GM23338 (cell line): Measurements from ENCODE around the gene SMYD3. TPM values are rescaled to one million over a fixed set of nuclear protein-coding genes. Genes with fewer than 3 reads are reported as not detected.

ENCODE experiments used
- ATAC-seq: fragments of 200-7000 bp; cut with Tn5 transposase; 3 replicates; pipeline ENCODE4 v1.9.1; 2020
- DNase-seq: peaks from one replicate; pipeline ENCODE4 v3.0.0-alpha.2; 2015; ENCODE audit warnings: low spot score
- H2AFZ ChIP-seq: fragments of 200-600 bp; sonication (generic); 2 replicates; pipeline ENCODE4 v1.8.0; 2016; ENCODE audit warnings: antibody characterized with exemption, mild to moderate bottlenecking, moderate library complexity
- H3F3A ChIP-seq: fragments of 200-600 bp; sonication (generic); replicated peaks from 2 replicates; pipeline ENCODE4 v1.8.0; 2017; ENCODE audit warnings: antibody characterized with exemption, mixed run types, low read depth
- H3K27ac ChIP-seq: fragments of 200-600 bp; sonication (generic); 2 replicates; pipeline ENCODE4 v1.6.1; 2016; ENCODE audit warnings: low read depth
- H3K27me3 ChIP-seq: fragments of 200-600 bp; sonication (generic); 2 replicates; pipeline ENCODE4 v1.8.0; 2016; ENCODE audit warnings: mild to moderate bottlenecking, mixed run types, moderate library complexity; ENCODE audit not compliant: insufficient read depth
- H3K36me3 ChIP-seq: fragments of 200-600 bp; sonication (generic); 2 replicates; pipeline ENCODE4 v1.8.0; 2016; ENCODE audit warnings: mild to moderate bottlenecking; ENCODE audit not compliant: insufficient read depth
- H3K4me1 ChIP-seq: fragments of 200-600 bp; sonication (generic); 2 replicates; pipeline ENCODE4 v1.8.0; 2016; ENCODE audit warnings: mild to moderate bottlenecking, moderate library complexity; ENCODE audit not compliant: insufficient read depth
- H3K4me2 ChIP-seq: fragments of 200-600 bp; sonication (generic); 2 replicates; pipeline ENCODE4 v1.7.1; 2017; ENCODE audit warnings: mixed run types
- H3K4me3 ChIP-seq: fragments of 200-600 bp; sonication (generic); 2 replicates; pipeline ENCODE4 v1.6.1; 2016; ENCODE audit warnings: mixed run types
- H3K79me2 ChIP-seq: fragments of 200-600 bp; sonication (generic); replicated peaks from 2 replicates; pipeline ENCODE4 v1.8.0; 2017; ENCODE audit warnings: mild to moderate bottlenecking; ENCODE audit not compliant: insufficient read depth
- H3K9me2 ChIP-seq: fragments of 200-600 bp; sonication (generic); 2 replicates; pipeline ENCODE4 v1.8.0; 2017; ENCODE audit not compliant: insufficient read depth
- H4K20me1 ChIP-seq: fragments of 200-600 bp; sonication (generic); replicated peaks from 2 replicates; pipeline ENCODE4 v1.8.0; 2017; ENCODE audit warnings: mild to moderate bottlenecking; ENCODE audit not compliant: insufficient read depth
- H3K27ac Mint-ChIP-seq: 2 replicates; pipeline ENCODE4 v1.8.0; 2020; ENCODE audit warnings: inconsistent platforms, mild to moderate bottlenecking, moderate library complexity, mixed read lengths
- H3K27me3 Mint-ChIP-seq: 3 replicates; pipeline ENCODE4 v1.8.0; 2022; ENCODE audit warnings: low read depth, mild to moderate bottlenecking, moderate library complexity, mixed read lengths, inconsistent platforms; ENCODE audit not compliant: insufficient read depth, poor library complexity
- H3K36me3 Mint-ChIP-seq: 3 replicates; pipeline ENCODE4 v1.8.0; 2021; ENCODE audit warnings: low read depth, mild to moderate bottlenecking, inconsistent platforms, moderate library complexity, mixed read lengths
- H3K4me1 Mint-ChIP-seq: 3 replicates; pipeline ENCODE4 v1.8.0; 2020; ENCODE audit warnings: mild to moderate bottlenecking, inconsistent platforms, mixed read lengths
- H3K4me3 Mint-ChIP-seq: 3 replicates; pipeline ENCODE4 v1.8.0; 2021; ENCODE audit warnings: moderate library complexity, mild to moderate bottlenecking, inconsistent platforms, mixed read lengths
- H3K9me3 Mint-ChIP-seq: 3 replicates; pipeline ENCODE4 v1.8.0; 2020; ENCODE audit warnings: moderate library complexity, mild to moderate bottlenecking, inconsistent platforms, mixed read lengths
- CREB1 ChIP-seq: fragments of 250-450 bp; sonication (Bioruptor Pico); IDR thresholded peaks from 2 replicates; pipeline ENCODE4 v1.5.0; 2020; ENCODE audit warnings: low read depth, mild to moderate bottlenecking, moderate library complexity
- EZH2 ChIP-seq: fragments of 200-600 bp; sonication (generic); IDR thresholded peaks from one replicate; pipeline ENCODE4 v1.8.0; 2017; ENCODE audit warnings: antibody characterized with exemption, mild to moderate bottlenecking, low read depth; ENCODE audit not compliant: unreplicated experiment
- EZH2phosphoT487 ChIP-seq: fragments of 200-600 bp; sonication (generic); IDR thresholded peaks from one replicate; pipeline ENCODE4 v1.8.1; 2018; ENCODE audit warnings: antibody characterized with exemption; ENCODE audit not compliant: unreplicated experiment
- JUNB ChIP-seq: IDR thresholded peaks from one replicate; pipeline ENCODE4 v1.6.1; 2016; ENCODE audit warnings: antibody characterized with exemption; ENCODE audit not compliant: unreplicated experiment
- NANOG ChIP-seq: IDR thresholded peaks from 2 replicates; pipeline ENCODE4 v1.6.1; 2016; ENCODE audit warnings: antibody characterized with exemption, borderline replicate concordance
- POLR2AphosphoS5 ChIP-seq: IDR thresholded peaks from 2 replicates; pipeline ENCODE4 v1.6.1; 2016; ENCODE audit warnings: antibody characterized with exemption, low read depth
- STAT1 ChIP-seq: IDR thresholded peaks from one replicate; pipeline ENCODE4 v1.6.1; 2016; ENCODE audit warnings: antibody characterized with exemption; ENCODE audit not compliant: unreplicated experiment
- ZNF114 ChIP-seq: fragments of 250-450 bp; sonication (Bioruptor Pico); IDR thresholded peaks from 2 replicates; pipeline ENCODE4 v1.5.0; 2020; ENCODE audit warnings: mild to moderate bottlenecking, moderate library complexity
- ZNF331 ChIP-seq: fragments of 250-450 bp; sonication (Bioruptor Pico); IDR thresholded peaks from 2 replicates; pipeline ENCODE4 v1.5.0; 2020; ENCODE audit warnings: low read depth, mild to moderate bottlenecking, moderate library complexity
- polyA plus RNA-seq: library from polyadenylated mRNA; unstranded; fragments of >200 nt; fragmentation: Nextera tagmentation; extraction: Ambion mirVana; gene quantifications from 2 replicates; pipeline ENCODE4 v1.2.1, GENCODE V29; 2016
- total RNA-seq: library from RNA; depleted of rRNA; stranded (reverse); fragments of >200 nt; shearing (Covaris generic); gene quantifications from 2 replicates; pipeline ENCODE4 v1.2.3, GENCODE V29; 2014
- TF ChIP-seq, protein P1 (sequence below): fragments of 250-450 bp; sonication (Bioruptor Pico); IDR thresholded peaks from 2 replicates; pipeline ENCODE4 v1.5.0; 2020; ENCODE audit warnings: mild to moderate bottlenecking, moderate library complexity
- TF ChIP-seq, protein P2 (sequence below), 2 experiments: fragments of 200-600 bp in 1 of 2; sonication (generic) in 1 of 2; conservative IDR thresholded peaks; 2 replicates each; pipeline versions ENCODE4 v1.5.1 to v1.6.1; 2016 to 2017; ENCODE audit warnings: antibody characterized with exemption in 2 of 2, low read depth in 2 of 2, mild to moderate bottlenecking in 2 of 2, moderate library complexity in 1 of 2
- TF ChIP-seq, protein P3 (sequence below): IDR thresholded peaks from one replicate; pipeline ENCODE4 v1.6.1; 2018; ENCODE audit warnings: antibody characterized with exemption; ENCODE audit not compliant: unreplicated experiment
- TF ChIP-seq, protein P4 (sequence below): IDR thresholded peaks from 2 replicates; pipeline ENCODE4 v1.6.1; 2016; ENCODE audit warnings: antibody characterized with exemption

SMYD3 gene
- total and polyA plus RNA-seq, 2 experiments from 2014 or later = 31.8 to 34.4 TPM

DNA sequence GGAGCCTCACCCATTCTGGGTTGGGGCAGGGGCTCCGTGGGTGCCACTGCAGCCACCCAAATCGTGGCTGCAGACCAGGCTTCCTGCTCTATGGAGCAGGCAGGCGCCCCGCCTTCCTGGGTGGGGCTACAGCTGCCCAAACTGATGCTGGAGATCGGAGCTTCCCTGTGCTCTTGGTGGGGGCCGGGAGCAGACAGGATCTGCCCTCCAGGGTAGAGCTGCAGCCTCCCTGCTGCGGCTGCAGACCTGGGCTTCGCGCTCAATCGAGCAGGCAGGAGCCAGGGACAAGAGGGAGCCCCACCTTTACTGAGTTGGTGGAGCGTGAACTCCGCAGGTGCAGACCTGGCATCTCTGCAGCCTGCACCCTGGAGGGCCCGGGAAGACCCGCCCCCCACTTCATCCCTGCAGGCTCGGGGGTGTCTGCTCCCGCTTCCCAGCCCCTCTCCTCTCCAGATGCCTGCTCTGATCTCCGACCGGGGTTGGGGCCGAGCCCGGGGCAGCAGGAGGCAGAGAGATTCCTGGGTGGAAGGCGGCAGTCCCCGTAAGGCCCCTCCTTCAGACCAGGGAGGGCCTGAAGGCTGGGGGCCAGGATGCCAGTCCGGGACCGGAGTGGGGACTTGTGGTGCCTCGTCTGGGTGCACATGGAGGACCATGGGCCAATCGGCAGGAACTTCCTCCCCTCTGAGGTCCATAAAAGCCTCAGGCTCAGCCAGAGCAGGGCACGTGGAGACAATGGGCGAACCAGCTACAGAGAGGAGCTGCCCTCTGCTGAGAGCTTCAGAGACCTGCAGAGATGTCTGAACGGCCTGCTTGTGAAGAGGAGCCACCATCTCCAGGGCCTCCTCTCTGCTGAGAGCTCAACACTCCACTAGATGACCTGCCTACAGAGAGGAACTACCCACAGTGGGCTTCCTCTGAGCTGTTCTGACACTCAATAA lies 359.3 kb downstream of the SMYD3 start:
- Histone ChIP-seq H3K4me2 (no peak overlapping the region), H2AFZ (no peak overlapping the region), H4K20me1 (no peaks in the 10 kb centered on the region), H3K79me2 (no peaks in the 10 kb centered on the region), H3K36me3 (no peaks in the 10 kb centered on the region), H3F3A (no peaks in the 10 kb centered on the region), H3K9me2 (no peaks in the 10 kb centered on the region), H3K27ac (no peak overlapping the region), H3K27me3 (no peaks in the 10 kb centered on the region), H3K4me3 (no peak overlapping the region), H3K4me1 (no peaks in the 10 kb centered on the region)
- Mint-ChIP-seq H3K36me3 (peaks cover 17% of the 10 kb centered on the region), H3K4me3 (no peak overlapping the region), H3K4me1 (peaks cover 5% of the 10 kb centered on the region; the same call in 1 of the 3 replicates), H3K27me3 (no peaks in the 10 kb centered on the region), H3K27ac (no peak overlapping the region), H3K9me3 (peaks cover 23% of the 10 kb centered on the region)
- ATAC-seq = no peak
- TF ChIP-seq STAT1 (no peak), EZH2 (no peak), ZNF114 (CRISPR knock-in tag) (no peak), JUNB (no peak), ZNF331 (CRISPR knock-in tag) (no peak), NANOG (no peak), EZH2phosphoT487 (no peak), POLR2AphosphoS5 (no peak), CREB1 (CRISPR knock-in tag) (no peak)
- TF ChIP-seq, protein P1, sequence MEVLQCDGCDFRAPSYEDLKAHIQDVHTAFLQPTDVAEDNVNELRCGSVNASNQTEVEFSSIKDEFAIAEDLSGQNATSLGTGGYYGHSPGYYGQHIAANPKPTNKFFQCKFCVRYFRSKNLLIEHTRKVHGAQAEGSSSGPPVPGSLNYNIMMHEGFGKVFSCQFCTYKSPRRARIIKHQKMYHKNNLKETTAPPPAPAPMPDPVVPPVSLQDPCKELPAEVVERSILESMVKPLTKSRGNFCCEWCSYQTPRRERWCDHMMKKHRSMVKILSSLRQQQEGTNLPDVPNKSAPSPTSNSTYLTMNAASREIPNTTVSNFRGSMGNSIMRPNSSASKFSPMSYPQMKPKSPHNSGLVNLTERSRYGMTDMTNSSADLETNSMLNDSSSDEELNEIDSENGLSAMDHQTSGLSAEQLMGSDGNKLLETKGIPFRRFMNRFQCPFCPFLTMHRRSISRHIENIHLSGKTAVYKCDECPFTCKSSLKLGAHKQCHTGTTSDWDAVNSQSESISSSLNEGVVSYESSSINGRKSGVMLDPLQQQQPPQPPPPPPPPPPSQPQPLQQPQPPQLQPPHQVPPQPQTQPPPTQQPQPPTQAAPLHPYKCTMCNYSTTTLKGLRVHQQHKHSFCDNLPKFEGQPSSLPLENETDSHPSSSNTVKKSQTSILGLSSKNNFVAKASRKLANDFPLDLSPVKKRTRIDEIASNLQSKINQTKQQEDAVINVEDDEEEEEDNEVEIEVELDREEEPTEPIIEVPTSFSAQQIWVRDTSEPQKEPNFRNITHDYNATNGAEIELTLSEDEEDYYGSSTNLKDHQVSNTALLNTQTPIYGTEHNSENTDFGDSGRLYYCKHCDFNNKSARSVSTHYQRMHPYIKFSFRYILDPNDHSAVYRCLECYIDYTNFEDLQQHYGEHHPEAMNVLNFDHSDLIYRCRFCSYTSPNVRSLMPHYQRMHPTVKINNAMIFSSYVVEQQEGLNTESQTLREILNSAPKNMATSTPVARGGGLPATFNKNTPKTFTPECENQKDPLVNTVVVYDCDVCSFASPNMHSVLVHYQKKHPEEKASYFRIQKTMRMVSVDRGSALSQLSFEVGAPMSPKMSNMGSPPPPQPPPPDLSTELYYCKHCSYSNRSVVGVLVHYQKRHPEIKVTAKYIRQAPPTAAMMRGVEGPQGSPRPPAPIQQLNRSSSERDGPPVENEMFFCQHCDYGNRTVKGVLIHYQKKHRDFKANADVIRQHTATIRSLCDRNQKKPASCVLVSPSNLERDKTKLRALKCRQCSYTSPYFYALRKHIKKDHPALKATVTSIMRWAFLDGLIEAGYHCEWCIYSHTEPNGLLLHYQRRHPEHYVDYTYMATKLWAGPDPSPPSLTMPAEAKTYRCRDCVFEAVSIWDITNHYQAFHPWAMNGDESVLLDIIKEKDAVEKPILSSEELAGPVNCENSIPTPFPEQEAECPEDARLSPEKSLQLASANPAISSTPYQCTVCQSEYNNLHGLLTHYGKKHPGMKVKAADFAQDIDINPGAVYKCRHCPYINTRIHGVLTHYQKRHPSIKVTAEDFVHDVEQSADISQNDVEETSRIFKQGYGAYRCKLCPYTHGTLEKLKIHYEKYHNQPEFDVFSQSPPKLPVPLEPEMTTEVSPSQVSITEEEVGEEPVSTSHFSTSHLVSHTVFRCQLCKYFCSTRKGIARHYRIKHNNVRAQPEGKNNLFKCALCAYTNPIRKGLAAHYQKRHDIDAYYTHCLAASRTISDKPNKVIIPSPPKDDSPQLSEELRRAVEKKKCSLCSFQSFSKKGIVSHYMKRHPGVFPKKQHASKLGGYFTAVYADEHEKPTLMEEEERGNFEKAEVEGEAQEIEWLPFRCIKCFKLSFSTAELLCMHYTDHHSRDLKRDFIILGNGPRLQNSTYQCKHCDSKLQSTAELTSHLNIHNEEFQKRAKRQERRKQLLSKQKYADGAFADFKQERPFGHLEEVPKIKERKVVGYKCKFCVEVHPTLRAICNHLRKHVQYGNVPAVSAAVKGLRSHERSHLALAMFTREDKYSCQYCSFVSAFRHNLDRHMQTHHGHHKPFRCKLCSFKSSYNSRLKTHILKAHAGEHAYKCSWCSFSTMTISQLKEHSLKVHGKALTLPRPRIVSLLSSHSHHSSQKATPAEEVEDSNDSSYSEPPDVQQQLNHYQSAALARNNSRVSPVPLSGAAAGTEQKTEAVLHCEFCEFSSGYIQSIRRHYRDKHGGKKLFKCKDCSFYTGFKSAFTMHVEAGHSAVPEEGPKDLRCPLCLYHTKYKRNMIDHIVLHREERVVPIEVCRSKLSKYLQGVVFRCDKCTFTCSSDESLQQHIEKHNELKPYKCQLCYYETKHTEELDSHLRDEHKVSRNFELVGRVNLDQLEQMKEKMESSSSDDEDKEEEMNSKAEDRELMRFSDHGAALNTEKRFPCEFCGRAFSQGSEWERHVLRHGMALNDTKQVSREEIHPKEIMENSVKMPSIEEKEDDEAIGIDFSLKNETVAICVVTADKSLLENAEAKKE (CRISPR knock-in tag) = no peak
- TF ChIP-seq, protein P2, sequence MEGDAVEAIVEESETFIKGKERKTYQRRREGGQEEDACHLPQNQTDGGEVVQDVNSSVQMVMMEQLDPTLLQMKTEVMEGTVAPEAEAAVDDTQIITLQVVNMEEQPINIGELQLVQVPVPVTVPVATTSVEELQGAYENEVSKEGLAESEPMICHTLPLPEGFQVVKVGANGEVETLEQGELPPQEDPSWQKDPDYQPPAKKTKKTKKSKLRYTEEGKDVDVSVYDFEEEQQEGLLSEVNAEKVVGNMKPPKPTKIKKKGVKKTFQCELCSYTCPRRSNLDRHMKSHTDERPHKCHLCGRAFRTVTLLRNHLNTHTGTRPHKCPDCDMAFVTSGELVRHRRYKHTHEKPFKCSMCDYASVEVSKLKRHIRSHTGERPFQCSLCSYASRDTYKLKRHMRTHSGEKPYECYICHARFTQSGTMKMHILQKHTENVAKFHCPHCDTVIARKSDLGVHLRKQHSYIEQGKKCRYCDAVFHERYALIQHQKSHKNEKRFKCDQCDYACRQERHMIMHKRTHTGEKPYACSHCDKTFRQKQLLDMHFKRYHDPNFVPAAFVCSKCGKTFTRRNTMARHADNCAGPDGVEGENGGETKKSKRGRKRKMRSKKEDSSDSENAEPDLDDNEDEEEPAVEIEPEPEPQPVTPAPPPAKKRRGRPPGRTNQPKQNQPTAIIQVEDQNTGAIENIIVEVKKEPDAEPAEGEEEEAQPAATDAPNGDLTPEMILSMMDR (conservative IDR thresholded peaks at IDR 0.05; ENCODE audit: low read depth in 2 of 2) = no peak
- TF ChIP-seq, protein P3, sequence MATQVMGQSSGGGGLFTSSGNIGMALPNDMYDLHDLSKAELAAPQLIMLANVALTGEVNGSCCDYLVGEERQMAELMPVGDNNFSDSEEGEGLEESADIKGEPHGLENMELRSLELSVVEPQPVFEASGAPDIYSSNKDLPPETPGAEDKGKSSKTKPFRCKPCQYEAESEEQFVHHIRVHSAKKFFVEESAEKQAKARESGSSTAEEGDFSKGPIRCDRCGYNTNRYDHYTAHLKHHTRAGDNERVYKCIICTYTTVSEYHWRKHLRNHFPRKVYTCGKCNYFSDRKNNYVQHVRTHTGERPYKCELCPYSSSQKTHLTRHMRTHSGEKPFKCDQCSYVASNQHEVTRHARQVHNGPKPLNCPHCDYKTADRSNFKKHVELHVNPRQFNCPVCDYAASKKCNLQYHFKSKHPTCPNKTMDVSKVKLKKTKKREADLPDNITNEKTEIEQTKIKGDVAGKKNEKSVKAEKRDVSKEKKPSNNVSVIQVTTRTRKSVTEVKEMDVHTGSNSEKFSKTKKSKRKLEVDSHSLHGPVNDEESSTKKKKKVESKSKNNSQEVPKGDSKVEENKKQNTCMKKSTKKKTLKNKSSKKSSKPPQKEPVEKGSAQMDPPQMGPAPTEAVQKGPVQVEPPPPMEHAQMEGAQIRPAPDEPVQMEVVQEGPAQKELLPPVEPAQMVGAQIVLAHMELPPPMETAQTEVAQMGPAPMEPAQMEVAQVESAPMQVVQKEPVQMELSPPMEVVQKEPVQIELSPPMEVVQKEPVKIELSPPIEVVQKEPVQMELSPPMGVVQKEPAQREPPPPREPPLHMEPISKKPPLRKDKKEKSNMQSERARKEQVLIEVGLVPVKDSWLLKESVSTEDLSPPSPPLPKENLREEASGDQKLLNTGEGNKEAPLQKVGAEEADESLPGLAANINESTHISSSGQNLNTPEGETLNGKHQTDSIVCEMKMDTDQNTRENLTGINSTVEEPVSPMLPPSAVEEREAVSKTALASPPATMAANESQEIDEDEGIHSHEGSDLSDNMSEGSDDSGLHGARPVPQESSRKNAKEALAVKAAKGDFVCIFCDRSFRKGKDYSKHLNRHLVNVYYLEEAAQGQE = no peak
- TF ChIP-seq, protein P4, sequence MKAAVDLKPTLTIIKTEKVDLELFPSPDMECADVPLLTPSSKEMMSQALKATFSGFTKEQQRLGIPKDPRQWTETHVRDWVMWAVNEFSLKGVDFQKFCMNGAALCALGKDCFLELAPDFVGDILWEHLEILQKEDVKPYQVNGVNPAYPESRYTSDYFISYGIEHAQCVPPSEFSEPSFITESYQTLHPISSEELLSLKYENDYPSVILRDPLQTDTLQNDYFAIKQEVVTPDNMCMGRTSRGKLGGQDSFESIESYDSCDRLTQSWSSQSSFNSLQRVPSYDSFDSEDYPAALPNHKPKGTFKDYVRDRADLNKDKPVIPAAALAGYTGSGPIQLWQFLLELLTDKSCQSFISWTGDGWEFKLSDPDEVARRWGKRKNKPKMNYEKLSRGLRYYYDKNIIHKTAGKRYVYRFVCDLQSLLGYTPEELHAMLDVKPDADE = no peak
- DNase-seq = no peak
